ENCODE measurements around the gene SIVA1. TPM values are rescaled to one million over a fixed set of nuclear protein-coding genes. Genes with fewer than 3 reads are reported as not detected.
"Not testable (repeated sequence)": the region's sequence is repeated elsewhere in the genome, so short reads cannot be mapped to it uniquely, and the experiment has no call there.

The SIVA1 gene
- total and polyA plus RNA-seq, 9 of the 15 experiments (the other 6 are each of a cell fraction or from before 2014, with no cell fraction given) = 4.2 to 186 (median 54.2) TPM

DNA sequence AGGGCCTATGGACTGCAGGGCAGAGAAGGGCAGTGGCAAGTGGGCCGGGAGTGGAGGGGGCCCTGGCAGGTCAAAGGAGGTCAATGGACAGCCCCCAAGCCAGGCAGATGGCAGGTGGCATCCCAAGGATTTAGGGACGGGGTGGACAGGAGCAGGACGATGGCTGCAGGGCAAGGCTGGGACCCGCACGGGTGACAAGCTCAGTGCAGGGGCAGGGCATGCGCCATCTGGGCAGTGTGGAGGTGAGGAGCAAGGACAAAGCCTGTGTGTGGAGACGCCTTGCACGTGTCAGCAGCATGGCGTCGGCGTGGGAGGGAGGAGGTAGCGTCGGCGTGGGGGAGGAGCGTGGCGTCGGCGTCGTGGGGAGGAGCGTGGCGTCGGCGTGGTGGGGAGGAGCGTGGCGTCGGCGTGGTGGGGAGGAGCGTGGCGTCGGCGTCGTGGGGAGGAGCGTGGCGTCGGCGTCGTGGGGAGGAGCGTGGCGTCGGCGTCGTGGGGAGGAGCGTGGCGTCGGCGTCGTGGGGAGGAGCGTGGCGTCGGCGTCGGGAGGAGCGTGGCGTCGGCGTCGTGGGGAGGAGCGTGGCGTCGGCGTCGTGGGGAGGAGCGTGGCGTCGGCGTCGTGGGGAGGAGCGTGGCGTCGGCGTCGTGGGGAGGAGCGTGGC lies 23.6 kb upstream of the SIVA1 start (continued):
- peak; percentile 37; the same call in 1 of the 2 replicates for TF ChIP-seq DPF2 (IDR thresholded peaks at IDR 0.05)
- not testable (repeated sequence) for TF ChIP-seq ETV6 (IDR thresholded peaks at IDR 0.05; ENCODE audit: borderline replicate concordance in 1 of 2, low read depth in 2 of 2, low read length in 1 of 2); TEAD4 (CRISPR knock-in tag; IDR thresholded peaks at IDR 0.05; ENCODE audit: borderline replicate concordance)
- peak; percentile 91; the same call in 1 of the 2 replicates for TF ChIP-seq ETV6 (CRISPR knock-in tag; IDR thresholded peaks at IDR 0.05; ENCODE audit: borderline replicate concordance)
- TF ChIP-seq MTA3 (IDR thresholded peaks at IDR 0.05; ENCODE audit: borderline replicate concordance) = peak; percentile 44; the same call in 1 of the 2 replicates
- TF ChIP-seq, protein P1, sequence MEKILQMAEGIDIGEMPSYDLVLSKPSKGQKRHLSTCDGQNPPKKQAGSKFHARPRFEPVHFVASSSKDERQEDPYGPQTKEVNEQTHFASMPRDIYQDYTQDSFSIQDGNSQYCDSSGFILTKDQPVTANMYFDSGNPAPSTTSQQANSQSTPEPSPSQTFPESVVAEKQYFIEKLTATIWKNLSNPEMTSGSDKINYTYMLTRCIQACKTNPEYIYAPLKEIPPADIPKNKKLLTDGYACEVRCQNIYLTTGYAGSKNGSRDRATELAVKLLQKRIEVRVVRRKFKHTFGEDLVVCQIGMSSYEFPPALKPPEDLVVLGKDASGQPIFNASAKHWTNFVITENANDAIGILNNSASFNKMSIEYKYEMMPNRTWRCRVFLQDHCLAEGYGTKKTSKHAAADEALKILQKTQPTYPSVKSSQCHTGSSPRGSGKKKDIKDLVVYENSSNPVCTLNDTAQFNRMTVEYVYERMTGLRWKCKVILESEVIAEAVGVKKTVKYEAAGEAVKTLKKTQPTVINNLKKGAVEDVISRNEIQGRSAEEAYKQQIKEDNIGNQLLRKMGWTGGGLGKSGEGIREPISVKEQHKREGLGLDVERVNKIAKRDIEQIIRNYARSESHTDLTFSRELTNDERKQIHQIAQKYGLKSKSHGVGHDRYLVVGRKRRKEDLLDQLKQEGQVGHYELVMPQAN (IDR thresholded peaks at IDR 0.05; ENCODE audit: borderline replicate concordance) = peak; percentile 79
- TF ChIP-seq SIN3A (IDR thresholded peaks at IDR 0.05; ENCODE audit: borderline replicate concordance in 2 of 2, control insufficient read depth in 1 of 2, low read depth in 2 of 2, low read length in 2 of 2) = peak in 1 of 2 experiments; percentile 32; a peak in 1 of 4 replicates
- peak; percentile 50 to 88 (median 71) for TF ChIP-seq YY1 (IDR thresholded peaks at IDR 0.05; ENCODE audit: borderline replicate concordance in 1 of 3, control insufficient read depth in 1 of 3, extremely low read depth in 1 of 3, insufficient read depth in 3 of 3, insufficient read length in 1 of 3, insufficient replicate concordance in 2 of 3, low read depth in 1 of 3, low read length in 2 of 3)
- TF ChIP-seq, protein P2, sequence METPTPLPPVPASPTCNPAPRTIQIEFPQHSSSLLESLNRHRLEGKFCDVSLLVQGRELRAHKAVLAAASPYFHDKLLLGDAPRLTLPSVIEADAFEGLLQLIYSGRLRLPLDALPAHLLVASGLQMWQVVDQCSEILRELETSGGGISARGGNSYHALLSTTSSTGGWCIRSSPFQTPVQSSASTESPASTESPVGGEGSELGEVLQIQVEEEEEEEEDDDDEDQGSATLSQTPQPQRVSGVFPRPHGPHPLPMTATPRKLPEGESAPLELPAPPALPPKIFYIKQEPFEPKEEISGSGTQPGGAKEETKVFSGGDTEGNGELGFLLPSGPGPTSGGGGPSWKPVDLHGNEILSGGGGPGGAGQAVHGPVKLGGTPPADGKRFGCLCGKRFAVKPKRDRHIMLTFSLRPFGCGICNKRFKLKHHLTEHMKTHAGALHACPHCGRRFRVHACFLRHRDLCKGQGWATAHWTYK (CRISPR knock-in tag; IDR thresholded peaks at IDR 0.05) = peak; percentile 79; the same call in 1 of the 2 replicates
- TF ChIP-seq POLR2AphosphoS2 (IDR thresholded peaks at IDR 0.05; ENCODE audit: low read length) = peak; percentile 74; the same call in 1 of the 2 replicates
- TF ChIP-seq NCOA6 (IDR thresholded peaks at IDR 0.05) = peak; percentile 76; the same call in 1 of the 2 replicates
- TF ChIP-seq TEAD4 (IDR thresholded peaks at IDR 0.05; ENCODE audit: low read length) = peak; percentile 16; the same call in 1 of the 2 replicates
- TF ChIP-seq ZNF232 (CRISPR knock-in tag; IDR thresholded peaks at IDR 0.05) = 0 out of 2 replicates have a peak, but pooled peaks have one; percentile 64
- TF ChIP-seq KLF6 (CRISPR knock-in tag; IDR thresholded peaks at IDR 0.05; ENCODE audit: borderline replicate concordance) = peak; percentile 55; the same call in 1 of the 2 replicates
- TF ChIP-seq SUPT5H (IDR thresholded peaks at IDR 0.05) = peak; percentile 31
- TF ChIP-seq, protein P3, sequence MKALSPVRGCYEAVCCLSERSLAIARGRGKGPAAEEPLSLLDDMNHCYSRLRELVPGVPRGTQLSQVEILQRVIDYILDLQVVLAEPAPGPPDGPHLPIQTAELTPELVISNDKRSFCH (CRISPR knock-in tag; IDR thresholded peaks at IDR 0.05) = not testable (repeated sequence)
- TF ChIP-seq, protein P3 (tag; IDR thresholded peaks at IDR 0.05) = peak; percentile 86
- peak; percentile 97 for TF ChIP-seq MYC (IDR thresholded peaks at IDR 0.05; ENCODE audit: low read depth, low read length)
- peak; percentile 67; the same call in 1 of the 2 replicates for TF ChIP-seq MYC (CRISPR knock-in tag; IDR thresholded peaks at IDR 0.05; ENCODE audit: borderline replicate concordance, low read depth)
- TF ChIP-seq ZNF224 (CRISPR knock-in tag; IDR thresholded peaks at IDR 0.05) = 0 out of 2 replicates have a peak, but pooled peaks have one; percentile 79
- TF ChIP-seq, protein P4, sequence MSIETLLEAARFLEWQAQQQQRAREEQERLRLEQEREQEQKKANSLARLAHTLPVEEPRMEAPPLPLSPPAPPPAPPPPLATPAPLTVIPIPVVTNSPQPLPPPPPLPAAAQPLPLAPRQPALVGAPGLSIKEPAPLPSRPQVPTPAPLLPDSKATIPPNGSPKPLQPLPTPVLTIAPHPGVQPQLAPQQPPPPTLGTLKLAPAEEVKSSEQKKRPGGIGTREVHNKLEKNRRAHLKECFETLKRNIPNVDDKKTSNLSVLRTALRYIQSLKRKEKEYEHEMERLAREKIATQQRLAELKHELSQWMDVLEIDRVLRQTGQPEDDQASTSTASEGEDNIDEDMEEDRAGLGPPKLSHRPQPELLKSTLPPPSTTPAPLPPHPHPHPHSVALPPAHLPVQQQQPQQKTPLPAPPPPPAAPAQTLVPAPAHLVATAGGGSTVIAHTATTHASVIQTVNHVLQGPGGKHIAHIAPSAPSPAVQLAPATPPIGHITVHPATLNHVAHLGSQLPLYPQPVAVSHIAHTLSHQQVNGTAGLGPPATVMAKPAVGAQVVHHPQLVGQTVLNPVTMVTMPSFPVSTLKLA (conservative IDR thresholded peaks at IDR 0.05) = peak; percentile 78 to 86
- 0 out of 2 replicates have a peak, but pooled peaks have one; percentile 31 for TF ChIP-seq ZKSCAN1 (IDR thresholded peaks at IDR 0.05; ENCODE audit: low read depth, low read length)

Data from K562 (cell line).